Activated CD8-positive, alpha-beta T cell treated with anti-CD3 and anti-CD28 coated beads for 36 hours (primary cell): Measurements from ENCODE around the gene ARID3B. TPM values are rescaled to one million over a fixed set of nuclear protein-coding genes. Genes with fewer than 3 reads are reported as not detected.

ENCODE experiments used
- ATAC-seq: fragments of 200-7000 bp; cut with Tn5 transposase; one replicate; pipeline ENCODE4 v1.10.0; 2021; ENCODE audit warnings: mild to moderate bottlenecking, moderate library complexity
- CTCF ChIA-PET: fragments of 350-600 bp; sonication (Branson Sonifier 250); formaldehyde crosslinking; loops from one replicate; lab custom pipeline; 2021; ENCODE audit warnings: antibody characterized with exemption; lab: Charles Lee
- POLR2A ChIA-PET: fragments of 350-600 bp; sonication (Branson Sonifier 250); formaldehyde crosslinking; loops from one replicate; lab custom pipeline; 2021; ENCODE audit warnings: antibody characterized with exemption; lab: Charles Lee
- DNase-seq: peaks from one replicate; pipeline ENCODE4 v3.0.0-alpha.2; 2020
- H3K27ac Mint-ChIP-seq: one replicate; pipeline ENCODE4 v1.8.0; 2021; ENCODE audit warnings: mild to moderate bottlenecking, mixed read lengths
- H3K27me3 Mint-ChIP-seq: one replicate; pipeline ENCODE4 v1.8.0; 2021; ENCODE audit warnings: mixed read lengths
- H3K36me3 Mint-ChIP-seq: one replicate; pipeline ENCODE4 v1.8.0; 2021; ENCODE audit warnings: low read depth, mixed read lengths
- H3K4me1 Mint-ChIP-seq: one replicate; pipeline ENCODE4 v1.8.0; 2021; ENCODE audit warnings: low read depth, mixed read lengths
- H3K4me3 Mint-ChIP-seq: one replicate; pipeline ENCODE4 v1.8.0; 2021; ENCODE audit warnings: mild to moderate bottlenecking, moderate library complexity, mixed read lengths
- H3K9me3 Mint-ChIP-seq: one replicate; pipeline ENCODE4 v1.8.0; 2021; ENCODE audit warnings: mixed read lengths
- CTCF ChIP-seq: fragments of 200-600 bp; IDR thresholded peaks from one replicate; pipeline ENCODE4 v1.8.0; 2022; ENCODE audit warnings: antibody characterized with exemption, mild to moderate bottlenecking
- intact Hi-C: fragments of 100-400 bp; cut with micrococcal nuclease; formaldehyde crosslinking; loops from one replicate; pipeline ENCODE4 v1.10.0; 2022
- total RNA-seq, 2 experiments: library from RNA; stranded (reverse); gene quantifications; one replicate each; pipeline ENCODE4 v1.2.3, GENCODE V29; 2021

ARID3B gene
- total RNA-seq, 2 experiments from 2014 or later: 35.2 to 36.2 TPM

- no peaks in the 10 kb centered on the region for H3K9me3 Mint-ChIP-seq
- DNase-seq: no peak
Measured at GRCh38 chr15:74523982-74524381, 17.0 kb upstream of the ARID3B start.

GRCh38 chr15:74525309-74525708 lies 15.7 kb upstream of the ARID3B start:
- no peaks in the 10 kb centered on the region for H3K9me3 Mint-ChIP-seq
- no peak for DNase-seq
- intact Hi-C loops: no loop called here
- ChIA-PET POLR2A (no interaction called here), CTCF (no interaction called here)
- no peak overlapping the region for H3K27ac Mint-ChIP-seq
- no peak overlapping the region for H3K4me3 Mint-ChIP-seq
- peaks cover 4% of the 10 kb centered on the region for H3K4me1 Mint-ChIP-seq
- H3K36me3 Mint-ChIP-seq: no peaks in the 10 kb centered on the region
- no peaks in the 10 kb centered on the region for H3K27me3 Mint-ChIP-seq
- ATAC-seq: no peak
- no peak for TF ChIP-seq CTCF

More at GRCh38 chr15:74523982-74524381, 17.0 kb upstream of the ARID3B start:
- Mint-ChIP-seq H3K4me1 (peaks cover 4% of the 10 kb centered on the region), H3K4me3 (no peak overlapping the region), H3K36me3 (no peaks in the 10 kb centered on the region), H3K27me3 (no peaks in the 10 kb centered on the region), H3K27ac (no peak overlapping the region)
- no peak for ATAC-seq
- intact Hi-C loops: no loop called here
- TF ChIP-seq CTCF: no peak
- CTCF ChIA-PET: no interaction called here
- POLR2A ChIA-PET: no interaction called here

- ChIA-PET POLR2A (interaction anchor here (1.1 kb wide), 1 partner anchor 10 kb away, joined by 3 read pairs; no protein-coding TSS in a partner anchor), CTCF (no interaction called here)
- H3K4me1 Mint-ChIP-seq: peaks cover 5% of the 10 kb centered on the region
- intact Hi-C loops: no loop called here
- no peak overlapping the region for H3K4me3 Mint-ChIP-seq
- H3K27ac Mint-ChIP-seq: no peak overlapping the region
- ATAC-seq (no peak), DNase-seq (no peak)
- H3K9me3 Mint-ChIP-seq: no peaks in the 10 kb centered on the region
- no peaks in the 10 kb centered on the region for H3K36me3 Mint-ChIP-seq
- H3K27me3 Mint-ChIP-seq: no peaks in the 10 kb centered on the region
- no peak for TF ChIP-seq CTCF
Measured at GRCh38 chr15:74525945-74526344, 15.1 kb upstream of the ARID3B start.

- CTCF ChIA-PET: no interaction called here
- no peak for TF ChIP-seq CTCF
- Mint-ChIP-seq H3K4me3 (no peak overlapping the region), H3K27ac (no peak overlapping the region), H3K4me1 (peaks cover 9% of the 10 kb centered on the region), H3K36me3 (no peaks in the 10 kb centered on the region), H3K9me3 (no peaks in the 10 kb centered on the region), H3K27me3 (no peaks in the 10 kb centered on the region)
- DNase-seq (no peak), ATAC-seq (no peak)
- intact Hi-C loops: no loop called here
- POLR2A ChIA-PET: no interaction called here
Measured at GRCh38 chr15:74528876-74529275, 12.1 kb upstream of the ARID3B start.

- no peaks in the 10 kb centered on the region for H3K27me3 Mint-ChIP-seq
- no peak for TF ChIP-seq CTCF
- peaks cover 9% of the 10 kb centered on the region for H3K4me1 Mint-ChIP-seq
- H3K4me3 Mint-ChIP-seq: no peak overlapping the region
- no peaks in the 10 kb centered on the region for H3K9me3 Mint-ChIP-seq
- ATAC-seq: no peak
- DNase-seq: no peak
- ChIA-PET CTCF (interaction anchor here (1.3 kb wide), 1 partner anchor 121 kb away, joined by 3 read pairs; no protein-coding TSS in a partner anchor), POLR2A (no interaction called here)
- no peak overlapping the region for H3K27ac Mint-ChIP-seq
- no peaks in the 10 kb centered on the region for H3K36me3 Mint-ChIP-seq
- intact Hi-C loops: no loop called here
Measured at GRCh38 chr15:74529921-74530320, 11.1 kb upstream of the ARID3B start.
